HG02884 (cell line): ENCODE results near the gene REEP1.
"Not testable (repeated sequence)": the region's sequence is repeated elsewhere in the genome, so short reads cannot be mapped to it uniquely, and the experiment has no call there.

Source experiments
- ATAC-seq: cut with Tn5 transposase; IDR thresholded peaks from one replicate; pipeline ENCODE4 v1.9.1; 2021; ENCODE audit warnings: mild to moderate bottlenecking, moderate library complexity; ENCODE audit not compliant: unreplicated experiment

Gene REEP1

GRCh38 chr2:86249176-86249575 is 88.2 kb downstream of the REEP1 start:
- ATAC-seq = no peak

GRCh38 chr2:86245222-86245621 is 92.2 kb downstream of the REEP1 start:
- not testable (repeated sequence) for ATAC-seq

GRCh38 chr2:86244781-86245180 is 92.6 kb downstream of the REEP1 start:
- ATAC-seq = not testable (repeated sequence)

- ATAC-seq = no peak
Measured at GRCh38 chr2:86243950-86244733, 93.3 kb downstream of the REEP1 start.

GRCh38 chr2:86243272-86243671 is 94.2 kb downstream of the REEP1 start:
- ATAC-seq = no peak

GRCh38 chr2:86241611-86242010 is 95.8 kb downstream of the REEP1 start:
- ATAC-seq = no peak

- ATAC-seq = no peak
Measured at GRCh38 chr2:86240251-86240650, 97.2 kb downstream of the REEP1 start.

GRCh38 chr2:86239745-86240144 is 97.7 kb downstream of the REEP1 start:
- no peak for ATAC-seq

- no peak for ATAC-seq
Measured at GRCh38 chr2:86239326-86239725, 98.1 kb downstream of the REEP1 start.

GRCh38 chr2:86238354-86238753 is 99.1 kb downstream of the REEP1 start:
- ATAC-seq = peak; percentile 92

GRCh38 chr2:86237172-86237571 is 100.3 kb downstream of the REEP1 start:
- ATAC-seq = peak; percentile 40

GRCh38 chr2:86235196-86235980 is 102.0 kb downstream of the REEP1 start:
- ATAC-seq = no peak

- no peak for ATAC-seq
Measured at GRCh38 chr2:86234563-86235131, 102.8 kb downstream of the REEP1 start.

- ATAC-seq = no peak
Measured at GRCh38 chr2:86233436-86233835, 104.0 kb downstream of the REEP1 start.

GRCh38 chr2:86232910-86233309 is 104.5 kb downstream of the REEP1 start:
- ATAC-seq = no peak

GRCh38 chr2:86232373-86232784 is 105.0 kb downstream of the REEP1 start:
- no peak for ATAC-seq

- no peak for ATAC-seq
Measured at GRCh38 chr2:86231680-86232372, 105.6 kb downstream of the REEP1 start.

GRCh38 chr2:86230961-86231360 is 106.5 kb downstream of the REEP1 start:
- no peak for ATAC-seq

- no peak for ATAC-seq
Measured at GRCh38 chr2:86229221-86229620, 108.2 kb downstream of the REEP1 start.

- not testable (repeated sequence) for ATAC-seq
Measured at GRCh38 chr2:86228574-86228973, 108.9 kb downstream of the REEP1 start.

- ATAC-seq = no peak
Measured at GRCh38 chr2:86227685-86228084, 109.7 kb downstream of the REEP1 start.
